Neural cell (in vitro differentiated cells): ENCODE data around the gene FETUB. TPM values are rescaled to one million over a fixed set of nuclear protein-coding genes. Genes with fewer than 3 reads are reported as not detected.

ENCODE experiments used
- H2AFZ ChIP-seq: fragments of 200-600, 300-800 bp; sonication (generic), shearing (Covaris generic); 2 replicates; pipeline ENCODE4 v1.6.0; 2014; ENCODE audit warnings: low read depth, mild to moderate bottlenecking, antibody characterized with exemption, low read length, moderate library complexity
- H3F3A ChIP-seq: fragments of 200-600 bp; shearing (Covaris generic); 2 replicates; pipeline ENCODE4 v1.6.1; 2016; ENCODE audit warnings: mild to moderate bottlenecking, moderate library complexity, mixed read lengths, antibody characterized with exemption, low read length; ENCODE audit not compliant: insufficient read depth, poor library complexity, severe bottlenecking
- H3K27ac ChIP-seq: fragments of 200-600, 300-800 bp; sonication (generic), shearing (Covaris generic); 2 replicates; pipeline ENCODE4 v1.5.1; 2014; ENCODE audit warnings: mild to moderate bottlenecking, low read length, moderate library complexity
- H3K27me3 ChIP-seq: fragments of 300-800, 200-600 bp; sonication (generic), shearing (Covaris generic); 2 replicates; pipeline ENCODE4 v1.6.0; 2014; ENCODE audit warnings: mild to moderate bottlenecking, low read depth, low read length, moderate library complexity; ENCODE audit not compliant: insufficient read depth
- H3K36me3 ChIP-seq: fragments of 300-800, 200-600 bp; sonication (generic), shearing (Covaris generic); 2 replicates; pipeline ENCODE4 v1.5.1; 2014; ENCODE audit warnings: mild to moderate bottlenecking, antibody characterized with exemption, low read length, moderate library complexity; ENCODE audit not compliant: insufficient read depth
- H3K4me2 ChIP-seq: fragments of 300-800, 200-600 bp; sonication (generic), shearing (Covaris generic); 2 replicates; pipeline ENCODE4 v1.6.0; 2014; ENCODE audit warnings: mild to moderate bottlenecking, low read length
- H3K4me3 ChIP-seq: fragments of 300-800, 200-600 bp; sonication (generic), shearing (Covaris generic); 2 replicates; pipeline ENCODE4 v1.5.1; 2014; ENCODE audit warnings: mild to moderate bottlenecking, low read length, moderate library complexity
- H3K79me2 ChIP-seq: fragments of 200-600 bp; shearing (Covaris generic); replicated peaks from 2 replicates; pipeline ENCODE4 v1.6.0; 2014; ENCODE audit warnings: mild to moderate bottlenecking, low read length, moderate library complexity; ENCODE audit not compliant: insufficient read depth
- H3K9ac ChIP-seq: fragments of 300-800, 200-600 bp; sonication (generic), shearing (Covaris generic); 2 replicates; pipeline ENCODE4 v1.6.1; 2016; ENCODE audit warnings: mild to moderate bottlenecking, low read length, mixed read lengths
- H3K9me2 ChIP-seq: fragments of 200-600 bp; shearing (Covaris generic); 2 replicates; pipeline ENCODE4 v1.6.1; 2016; ENCODE audit warnings: mild to moderate bottlenecking, low read length, mixed read lengths; ENCODE audit not compliant: insufficient read depth
- H3K9me3 ChIP-seq: fragments of 200-600, 300-800 bp; sonication (generic), shearing (Covaris generic); 2 replicates; pipeline ENCODE4 v1.6.1; 2016; ENCODE audit warnings: mild to moderate bottlenecking, mixed run types, low read length, moderate library complexity, mixed read lengths
- H4K20me1 ChIP-seq: fragments of 200-600 bp; shearing (Covaris generic); 2 replicates; pipeline ENCODE4 v1.6.1; 2016; ENCODE audit warnings: mild to moderate bottlenecking, mixed run types; ENCODE audit not compliant: insufficient read depth
- CTCF ChIP-seq: fragments of 450-650 bp; IDR thresholded peaks from 2 replicates; pipeline ENCODE4 v1.5.1; 2014; ENCODE audit warnings: antibody characterized with exemption, mild to moderate bottlenecking, moderate library complexity; ENCODE audit not compliant: poor library complexity, severe bottlenecking
- EP300 ChIP-seq: fragments of 450-650 bp; conservative IDR thresholded peaks from 2 replicates; pipeline ENCODE4 v1.6.1; 2014; ENCODE audit warnings: antibody characterized with exemption, mild to moderate bottlenecking, moderate library complexity; ENCODE audit not compliant: poor library complexity, severe bottlenecking
- EZH2 ChIP-seq: fragments of 200-600, 300-800 bp; shearing (Covaris generic), sonication (generic); IDR thresholded peaks from 2 replicates; pipeline ENCODE4 v1.6.1; 2014; ENCODE audit warnings: antibody characterized with exemption, low read length, borderline replicate concordance, mild to moderate bottlenecking; ENCODE audit not compliant: insufficient read depth, poor library complexity, severe bottlenecking
- MXI1 ChIP-seq: fragments of 450-650 bp; conservative IDR thresholded peaks from 2 replicates; pipeline ENCODE4 v1.6.1; 2014; ENCODE audit warnings: antibody characterized with exemption, mild to moderate bottlenecking; ENCODE audit not compliant: poor library complexity, severe bottlenecking
- POLR2AphosphoS5 ChIP-seq: IDR thresholded peaks from 2 replicates; pipeline ENCODE4 v1.6.1; 2012
- RAD21 ChIP-seq: fragments of 450-650 bp; conservative IDR thresholded peaks from 2 replicates; pipeline ENCODE4 v1.6.1; 2014; ENCODE audit warnings: antibody characterized with exemption, mild to moderate bottlenecking, moderate library complexity
- REST ChIP-seq: IDR thresholded peaks from 2 replicates; pipeline ENCODE4 v1.6.1; 2012; ENCODE audit warnings: borderline replicate concordance
- SMC3 ChIP-seq: fragments of 450-650 bp; conservative IDR thresholded peaks from 2 replicates; pipeline ENCODE4 v1.6.1; 2014; ENCODE audit warnings: antibody characterized with exemption, mild to moderate bottlenecking, moderate library complexity; ENCODE audit not compliant: poor library complexity
- TAF1 ChIP-seq: IDR thresholded peaks from 2 replicates; pipeline ENCODE4 v1.6.1; 2012; ENCODE audit warnings: low read depth
- polyA plus RNA-seq: library from polyadenylated mRNA; depleted of rRNA; stranded (reverse); fragments of >200 nt; gene quantifications from 2 replicates; pipeline ENCODE4 v1.2.3, GENCODE V29; 2014

Gene FETUB
- polyA plus RNA-seq, 1 donor from 2014 or later, result not detected

- H2AFZ ChIP-seq, result no peak overlapping the region
- no peaks in the 10 kb centered on the region for H4K20me1 ChIP-seq
- H3K9me3 ChIP-seq, result no peaks in the 10 kb centered on the region
- no peaks in the 10 kb centered on the region for H3K79me2 ChIP-seq
- no peak overlapping the region for H3K4me3 ChIP-seq
- H3K4me2 ChIP-seq, result no peak overlapping the region
- TF ChIP-seq TAF1 (no peak), MXI1 (no peak), EZH2 (no peak), POLR2AphosphoS5 (no peak), RAD21 (no peak), EP300 (no peak), REST (no peak), SMC3 (no peak), CTCF (no peak)
- H3K9me2 ChIP-seq, result no peaks in the 10 kb centered on the region
- no peaks in the 10 kb centered on the region for H3K36me3 ChIP-seq
- no peak overlapping the region for H3K9ac ChIP-seq
- no peaks in the 10 kb centered on the region for H3F3A ChIP-seq
- H3K27ac ChIP-seq, result peak overlapping the region; percentile 49
- H3K27me3 ChIP-seq, result no peaks in the 10 kb centered on the region
These were observed 13.8 kb downstream of the FETUB start for GRCh38 chr3:186653984-186654383.

- Histone ChIP-seq H3K79me2 (no peaks in the 10 kb centered on the region), H3K9me2 (no peaks in the 10 kb centered on the region), H3K27ac (no peak overlapping the region), H3K27me3 (no peaks in the 10 kb centered on the region), H3K4me3 (no peak overlapping the region), H2AFZ (no peak overlapping the region), H3K9me3 (no peaks in the 10 kb centered on the region), H3K9ac (no peak overlapping the region), H3F3A (peaks cover 4% of the 10 kb centered on the region), H3K4me2 (no peak overlapping the region), H3K36me3 (no peaks in the 10 kb centered on the region), H4K20me1 (no peaks in the 10 kb centered on the region)
- TF ChIP-seq POLR2AphosphoS5 (no peak), REST (no peak)
These were observed 23.3 kb downstream of the FETUB start for GRCh38 chr3:186663361-186664118.
